Immature natural killer cell (primary cell): ENCODE results near the gene SYT17. TPM values are rescaled to one million over a fixed set of nuclear protein-coding genes. Genes with fewer than 3 reads are reported as not detected.

Experiments
- DNase-seq, 3 donors: peaks; one replicate each; pipeline ENCODE4 v3.0.0; 2022; ENCODE audit warnings: mixed read lengths in 1 of 3
- H3K27ac Mint-ChIP-seq, 6 donors: one replicate each; pipeline ENCODE4 v1.8.0; 2020; ENCODE audit warnings: mixed read lengths in 6 of 6, mild to moderate bottlenecking in 5 of 6, inconsistent platforms in 4 of 6, moderate library complexity in 3 of 6
- H3K27me3 Mint-ChIP-seq, 3 donors: one replicate each; pipeline ENCODE4 v1.8.0; 2020 to 2021; ENCODE audit warnings: low read depth in 3 of 3, mild to moderate bottlenecking in 3 of 3, mixed read lengths in 3 of 3, moderate library complexity in 3 of 3, inconsistent platforms in 1 of 3
- H3K36me3 Mint-ChIP-seq, 3 donors: one replicate each; pipeline ENCODE4 v1.8.0; 2020; ENCODE audit warnings: mixed read lengths in 3 of 3, inconsistent platforms in 2 of 3, mild to moderate bottlenecking in 2 of 3
- H3K4me1 Mint-ChIP-seq, 2 donors: one replicate each; pipeline ENCODE4 v1.8.0; 2020; ENCODE audit warnings: inconsistent platforms in 2 of 2, mild to moderate bottlenecking in 2 of 2, mixed read lengths in 2 of 2, moderate library complexity in 1 of 2
- H3K4me3 Mint-ChIP-seq, 5 donors: one replicate each; pipeline ENCODE4 v1.8.0; 2020; ENCODE audit warnings: mild to moderate bottlenecking in 5 of 5, mixed read lengths in 5 of 5, inconsistent platforms in 3 of 5, moderate library complexity in 3 of 5
- H3K9me3 Mint-ChIP-seq, 6 donors: one replicate each; pipeline ENCODE4 v1.8.0; 2020; ENCODE audit warnings: mild to moderate bottlenecking in 6 of 6, mixed read lengths in 6 of 6, inconsistent platforms in 4 of 6, moderate library complexity in 3 of 6
- polyA plus RNA-seq, 3 donors: library from polyadenylated mRNA; unstranded; fragments of 300-500 nt; fragmentation: Illumina TruSeq; gene quantifications; one replicate each; pipeline ENCODE4 v1.2.3, GENCODE V29; 2021

The SYT17 gene
- polyA plus RNA-seq, 3 donors from 2014 or later: not detected

DNA sequence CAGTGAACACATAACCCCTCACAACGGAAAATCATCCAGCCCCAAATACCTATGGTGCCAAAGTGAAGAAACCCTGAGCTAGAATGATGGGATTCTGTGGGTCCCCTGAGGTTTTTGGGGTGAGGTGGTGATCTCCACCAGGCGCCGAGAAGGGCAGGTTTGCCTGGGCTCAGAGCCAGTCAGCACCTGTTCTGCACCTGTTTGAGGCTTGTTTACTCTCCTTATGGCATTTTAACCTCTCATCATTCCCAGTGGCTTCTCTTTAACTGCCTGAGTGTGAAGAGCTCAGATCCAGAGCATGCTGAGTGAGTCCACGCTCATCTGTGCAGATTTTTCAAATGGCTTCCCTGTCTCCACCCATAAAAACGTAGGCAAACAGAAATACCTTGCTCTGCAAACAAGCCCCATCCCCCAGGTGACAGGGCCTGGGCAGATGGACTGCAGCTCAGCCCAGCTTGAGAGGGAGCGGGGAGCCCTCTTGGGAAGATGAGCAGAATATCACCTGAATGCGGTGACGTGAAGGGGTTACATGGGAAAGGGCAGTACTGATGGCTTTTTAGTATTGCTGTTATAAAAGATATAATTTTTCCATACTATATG lies 77.4 kb downstream of the SYT17 start:
- peaks cover 0 to 2% (median 0%) of the 10 kb centered on the region in 6 donors for H3K9me3 Mint-ChIP-seq
- no peak overlapping the region for H3K27ac Mint-ChIP-seq
- H3K4me1 Mint-ChIP-seq: no peaks in the 10 kb centered on the region
- peaks cover 0 to 3% (median 2%) of the 10 kb centered on the region in 3 donors for H3K27me3 Mint-ChIP-seq
- DNase-seq: no peak
- no peaks in the 10 kb centered on the region for H3K36me3 Mint-ChIP-seq
- no peak overlapping the region for H3K4me3 Mint-ChIP-seq

DNA sequence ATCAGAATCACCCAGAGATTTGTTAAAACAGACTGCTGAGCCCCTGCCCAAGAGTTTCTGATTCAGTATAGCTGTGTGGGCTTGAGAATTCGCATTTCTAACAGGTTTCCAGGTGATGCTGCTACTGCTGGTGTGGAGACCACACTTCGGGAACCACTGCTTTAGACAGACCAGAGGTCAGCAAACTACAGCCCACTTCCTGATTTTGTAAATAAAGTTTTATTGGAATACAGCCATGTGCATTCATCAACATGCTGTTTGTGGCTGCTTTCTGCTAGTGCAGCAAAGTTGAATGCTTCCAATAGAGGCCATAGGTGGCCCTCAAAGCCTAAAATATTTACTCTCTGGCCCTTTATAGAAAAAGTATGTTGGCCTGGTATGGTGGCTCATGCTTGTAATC lies 84.9 kb downstream of the SYT17 start:
- H3K9me3 Mint-ChIP-seq: peaks cover 0 to 2% (median 0%) of the 10 kb centered on the region in 6 donors

DNA sequence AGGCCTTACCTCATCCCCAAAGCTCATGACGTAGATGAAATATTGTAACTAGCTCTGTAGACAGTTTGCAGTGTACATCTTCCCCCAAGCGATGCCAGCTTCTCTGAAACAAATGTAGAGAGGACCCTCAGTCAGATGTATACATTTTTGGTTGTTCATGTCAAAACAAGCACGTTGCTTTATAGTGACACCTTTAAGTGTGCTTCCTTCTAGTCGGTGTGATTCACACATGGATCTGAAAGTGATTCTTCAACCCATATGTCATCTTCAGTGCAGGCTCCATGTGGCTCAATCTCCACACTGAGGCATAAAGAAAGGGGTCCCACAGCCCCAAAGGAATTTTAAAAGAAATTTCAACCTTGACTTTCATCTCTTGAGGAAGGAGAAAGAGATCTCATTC lies 86.6 kb downstream of the SYT17 start:
- Mint-ChIP-seq H3K9me3 (peaks cover 0 to 2% (median 0%) of the 10 kb centered on the region in 6 donors), H3K27me3 (peaks cover 2 to 4% (median 4%) of the 10 kb centered on the region in 3 donors), H3K4me3 (no peak overlapping the region), H3K4me1 (no peaks in the 10 kb centered on the region), H3K36me3 (no peaks in the 10 kb centered on the region), H3K27ac (no peak overlapping the region)
- no peak for DNase-seq

More for the DNA sequence above, 84.9 kb downstream of the SYT17 start:
- peaks cover 4 to 5% (median 4%) of the 10 kb centered on the region in 3 donors for H3K27me3 Mint-ChIP-seq
- no peaks in the 10 kb centered on the region for H3K4me1 Mint-ChIP-seq
- no peaks in the 10 kb centered on the region for H3K36me3 Mint-ChIP-seq
- no peak for DNase-seq
- H3K27ac Mint-ChIP-seq: no peak overlapping the region
- H3K4me3 Mint-ChIP-seq: no peak overlapping the region

DNA sequence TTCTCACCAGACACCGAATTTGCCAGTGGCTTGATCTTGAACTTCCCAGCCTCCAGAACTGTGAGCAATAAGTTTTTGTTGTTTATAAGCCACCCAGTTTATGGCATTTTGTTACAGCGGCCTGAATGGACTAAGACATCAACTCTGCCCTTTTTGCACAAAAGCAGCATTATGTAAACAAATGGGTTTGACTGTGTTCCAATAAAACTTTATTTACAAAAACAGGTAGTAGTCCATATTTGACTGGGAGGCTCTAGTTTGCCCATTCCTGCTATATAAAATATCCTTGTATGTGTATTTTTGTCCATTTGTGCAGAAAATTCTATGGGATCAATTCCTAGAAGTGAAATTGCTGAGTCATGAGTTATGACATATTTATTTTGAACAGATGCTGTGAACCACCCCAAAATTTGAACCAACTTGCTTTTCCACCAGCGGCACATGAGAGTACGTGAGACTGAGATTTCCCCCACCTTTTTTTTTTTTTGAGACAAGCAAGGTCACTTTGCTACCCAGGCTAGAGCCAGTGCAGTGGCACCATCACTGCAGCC lies 96.2 kb downstream of the SYT17 start:
- Mint-ChIP-seq H3K27me3 (peaks cover 0 to 2% (median 0%) of the 10 kb centered on the region in 3 donors), H3K9me3 (peaks cover 0 to 3% (median 0%) of the 10 kb centered on the region in 6 donors), H3K36me3 (no peaks in the 10 kb centered on the region), H3K27ac (no peak overlapping the region), H3K4me3 (no peak overlapping the region), H3K4me1 (no peaks in the 10 kb centered on the region)
- no peak for DNase-seq

DNA sequence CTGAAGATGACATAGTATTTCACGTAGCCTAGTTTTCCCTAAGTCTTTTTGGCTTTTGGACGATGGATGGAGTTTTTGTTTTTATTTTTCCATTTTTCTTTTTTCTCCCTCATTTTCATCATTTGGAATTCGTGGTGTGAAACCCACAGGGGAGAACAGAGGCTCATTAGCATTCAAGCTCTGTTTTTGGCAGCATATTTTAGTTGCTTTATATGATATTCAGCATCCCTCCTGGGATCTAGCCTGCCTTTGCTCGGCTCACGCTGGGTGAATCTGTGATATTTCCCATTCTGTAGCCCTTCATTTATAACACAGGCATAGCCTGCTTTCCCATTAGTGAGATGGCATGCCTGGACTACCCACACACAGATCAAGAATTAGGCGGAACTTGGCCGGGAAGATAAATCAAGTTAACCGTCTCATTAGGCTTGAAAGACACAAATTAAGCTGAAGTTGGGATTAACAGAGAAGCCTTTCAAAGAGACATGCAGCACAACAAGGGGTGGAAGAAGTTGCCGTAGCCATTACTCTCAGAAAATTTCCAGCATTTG lies 97.4 kb downstream of the SYT17 start:
- Mint-ChIP-seq H3K36me3 (no peaks in the 10 kb centered on the region), H3K27me3 (peaks cover 0 to 3% (median 0%) of the 10 kb centered on the region in 3 donors), H3K4me3 (no peak overlapping the region), H3K4me1 (no peaks in the 10 kb centered on the region), H3K27ac (no peak overlapping the region), H3K9me3 (peaks cover 0 to 5% (median 0%) of the 10 kb centered on the region in 6 donors)
- no peak for DNase-seq

DNA sequence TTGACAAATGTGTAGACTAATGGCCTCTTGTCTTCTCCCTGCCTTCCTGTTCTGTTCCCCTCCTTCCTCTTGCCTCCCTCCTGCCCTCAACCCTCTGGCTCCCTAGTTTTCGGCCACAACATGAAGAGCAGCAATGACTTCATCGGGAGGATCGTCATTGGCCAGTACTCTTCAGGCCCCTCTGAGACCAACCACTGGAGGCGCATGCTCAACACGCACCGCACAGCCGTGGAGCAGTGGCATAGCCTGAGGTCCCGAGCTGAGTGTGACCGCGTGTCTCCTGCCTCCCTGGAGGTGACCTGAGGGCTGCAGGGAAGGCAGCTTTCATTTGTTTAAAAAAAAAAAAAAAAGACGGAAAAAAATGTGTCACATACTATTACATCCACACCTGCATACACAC lies 98.7 kb downstream of the SYT17 start:
- Mint-ChIP-seq H3K27ac (no peak overlapping the region), H3K36me3 (no peaks in the 10 kb centered on the region), H3K9me3 (peaks cover 0 to 5% (median 0%) of the 10 kb centered on the region in 6 donors), H3K4me3 (no peak overlapping the region), H3K27me3 (peaks cover 0 to 6% (median 5%) of the 10 kb centered on the region in 3 donors), H3K4me1 (no peaks in the 10 kb centered on the region)
- DNase-seq: no peak

DNA sequence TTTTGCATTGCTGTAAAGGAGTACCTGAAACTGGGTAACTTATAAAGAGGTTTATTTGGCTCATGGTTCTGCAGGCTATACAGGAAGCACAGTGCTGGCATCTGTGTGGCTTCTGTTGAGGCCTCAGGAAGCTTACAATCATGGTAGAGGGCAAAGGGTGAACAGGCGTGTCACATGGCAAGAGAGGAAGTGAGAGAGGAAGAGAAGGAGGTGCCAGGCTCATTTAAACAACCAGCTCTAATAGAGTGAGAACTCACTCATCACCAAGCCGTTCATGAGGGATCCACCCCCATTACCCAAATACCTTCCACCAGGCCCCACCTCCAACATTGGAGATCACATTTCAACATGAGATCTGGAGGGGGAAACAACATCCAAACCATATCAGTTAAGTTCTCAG lies 101.1 kb downstream of the SYT17 start:
- Mint-ChIP-seq H3K36me3 (no peaks in the 10 kb centered on the region), H3K9me3 (peaks cover 0 to 5% (median 0%) of the 10 kb centered on the region in 6 donors), H3K4me3 (no peak overlapping the region), H3K27ac (no peak overlapping the region), H3K4me1 (no peaks in the 10 kb centered on the region), H3K27me3 (peaks cover 1 to 6% (median 5%) of the 10 kb centered on the region in 3 donors)
- no peak for DNase-seq

DNA sequence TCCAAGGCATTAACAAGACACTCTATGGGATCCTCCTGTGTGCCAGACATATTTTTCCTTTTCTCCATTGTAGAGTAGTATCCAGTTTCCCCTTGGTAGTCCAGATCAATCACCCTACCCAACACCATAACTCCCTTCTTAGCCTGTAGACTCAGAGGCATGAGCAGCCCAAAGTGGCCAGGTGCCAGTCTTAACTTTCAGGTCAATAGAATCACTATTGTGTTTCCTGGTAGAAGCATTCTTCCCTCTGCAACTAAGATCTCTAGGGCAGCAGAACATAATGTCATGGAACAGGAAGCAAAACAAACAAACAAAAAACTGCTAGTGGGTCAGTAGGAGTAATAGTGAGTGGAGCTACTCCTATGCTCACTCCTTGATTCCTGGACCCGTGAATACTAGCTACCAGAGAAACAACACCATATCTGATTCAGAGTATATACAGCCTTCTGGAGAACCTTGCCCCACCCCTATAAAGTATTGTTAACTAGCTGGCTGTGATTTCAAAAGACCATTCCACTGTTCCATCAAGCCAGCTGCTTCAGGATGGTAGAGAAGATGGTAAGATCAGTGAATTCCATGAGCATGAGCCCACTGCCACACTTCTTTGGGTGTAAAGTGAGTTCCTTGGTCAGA lies 106.2 kb downstream of the SYT17 start:
- Mint-ChIP-seq H3K9me3 (peaks cover 0 to 2% (median 0%) of the 10 kb centered on the region in 6 donors), H3K4me1 (no peaks in the 10 kb centered on the region), H3K27ac (no peak overlapping the region), H3K27me3 (peaks cover 4 to 8% (median 5%) of the 10 kb centered on the region in 3 donors), H3K36me3 (no peaks in the 10 kb centered on the region), H3K4me3 (no peak overlapping the region)
- no peak for DNase-seq

DNA sequence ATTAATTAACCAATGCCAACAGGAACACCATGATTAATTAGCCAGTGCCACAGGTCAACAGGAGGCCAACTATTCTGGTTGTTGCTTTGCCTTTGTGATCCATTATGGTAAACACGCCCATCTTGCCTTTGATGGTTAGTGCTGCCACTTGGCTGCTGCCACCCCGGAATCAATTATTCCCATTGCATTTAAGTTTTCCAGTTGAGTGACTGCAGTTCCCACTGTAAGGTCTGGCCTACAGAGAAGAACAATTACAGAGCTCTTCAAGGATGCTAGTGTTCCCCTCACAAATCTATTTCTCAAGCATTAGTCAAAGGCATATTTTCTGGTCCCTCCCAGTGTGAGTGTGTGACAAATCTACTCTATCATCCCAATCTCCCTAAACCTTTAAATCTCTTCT lies 110.4 kb downstream of the SYT17 start:
- peaks cover 2 to 4% (median 2%) of the 10 kb centered on the region in 3 donors for H3K27me3 Mint-ChIP-seq
- H3K9me3 Mint-ChIP-seq: no peaks in the 10 kb centered on the region
- no peak overlapping the region for H3K27ac Mint-ChIP-seq
- no peaks in the 10 kb centered on the region for H3K36me3 Mint-ChIP-seq
- DNase-seq: no peak
- H3K4me3 Mint-ChIP-seq: no peak overlapping the region
- no peaks in the 10 kb centered on the region for H3K4me1 Mint-ChIP-seq

DNA sequence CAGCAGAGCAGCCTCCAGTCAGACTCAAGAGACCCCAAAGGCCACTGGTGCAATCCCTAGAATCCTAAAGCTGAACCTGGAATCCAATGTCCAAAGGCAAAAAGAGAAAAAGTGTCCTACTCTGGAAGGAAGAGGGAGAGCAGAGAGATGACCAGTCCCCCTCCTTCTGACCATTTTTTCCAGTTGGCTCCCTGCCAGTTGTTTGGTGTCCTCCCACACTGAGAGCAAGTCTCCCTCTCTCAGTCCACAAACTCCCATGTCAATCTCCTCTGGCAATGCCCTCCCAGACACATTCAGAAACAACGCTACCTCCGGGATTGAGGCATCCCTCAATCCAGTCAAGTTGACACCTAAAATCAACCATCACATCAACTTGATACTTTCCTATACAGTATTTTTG lies 113.2 kb downstream of the SYT17 start:
- no peak for DNase-seq
- Mint-ChIP-seq H3K27ac (no peak overlapping the region), H3K27me3 (peaks cover 0 to 3% (median 0%) of the 10 kb centered on the region in 3 donors), H3K4me3 (no peak overlapping the region), H3K36me3 (no peaks in the 10 kb centered on the region), H3K4me1 (no peaks in the 10 kb centered on the region), H3K9me3 (peaks cover 0 to 2% (median 0%) of the 10 kb centered on the region in 6 donors)

DNA sequence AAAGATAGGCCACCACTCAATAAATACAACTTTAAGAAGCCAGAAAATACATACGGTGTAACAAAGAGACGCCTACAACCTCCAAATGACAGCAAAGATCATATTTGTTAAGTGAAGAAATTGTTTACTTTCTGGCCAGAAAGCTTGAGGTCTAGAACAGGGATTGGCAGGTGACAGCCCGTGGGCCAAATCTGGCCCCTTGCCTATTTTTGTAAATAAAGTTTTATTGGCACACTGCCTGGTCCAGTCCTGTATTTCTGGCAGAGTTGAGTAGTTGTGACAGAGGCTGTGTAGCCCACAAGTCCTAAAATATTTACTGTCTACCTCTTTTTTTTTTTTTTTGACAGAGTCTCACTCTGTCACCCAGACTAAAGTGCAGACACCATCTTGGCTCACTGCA lies 114.1 kb downstream of the SYT17 start:
- peaks cover 0 to 2% (median 0%) of the 10 kb centered on the region in 6 donors for H3K9me3 Mint-ChIP-seq
- no peak overlapping the region for H3K4me3 Mint-ChIP-seq
- H3K36me3 Mint-ChIP-seq: no peaks in the 10 kb centered on the region
- H3K4me1 Mint-ChIP-seq: no peaks in the 10 kb centered on the region
- H3K27me3 Mint-ChIP-seq: peaks cover 0 to 3% (median 2%) of the 10 kb centered on the region in 3 donors
- no peak overlapping the region for H3K27ac Mint-ChIP-seq
- no peak for DNase-seq

DNA sequence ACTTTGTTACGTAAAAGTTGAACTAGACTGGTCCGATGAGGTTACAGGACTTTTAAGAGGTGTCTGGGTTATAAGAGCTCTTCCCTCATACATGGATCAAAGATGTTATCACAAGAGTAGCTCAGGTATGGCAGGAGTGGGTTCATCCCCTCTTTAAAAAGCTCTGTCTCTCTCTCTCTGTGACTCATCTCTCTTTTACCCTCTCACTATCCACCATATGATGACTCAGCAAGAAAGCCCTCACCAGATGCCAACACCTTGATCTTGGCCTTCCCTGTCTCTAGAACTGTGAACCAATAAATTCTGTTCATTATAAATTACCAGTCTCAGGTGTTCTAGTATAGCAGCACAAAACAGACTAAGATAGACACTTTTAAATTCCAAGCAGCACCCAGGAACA lies 115.6 kb downstream of the SYT17 start:
- Mint-ChIP-seq H3K36me3 (no peaks in the 10 kb centered on the region), H3K9me3 (peaks cover 0 to 2% (median 0%) of the 10 kb centered on the region in 6 donors), H3K4me1 (no peaks in the 10 kb centered on the region), H3K4me3 (no peak overlapping the region), H3K27me3 (peaks cover 0 to 3% (median 3%) of the 10 kb centered on the region in 3 donors), H3K27ac (no peak overlapping the region)
- DNase-seq: no peak

DNA sequence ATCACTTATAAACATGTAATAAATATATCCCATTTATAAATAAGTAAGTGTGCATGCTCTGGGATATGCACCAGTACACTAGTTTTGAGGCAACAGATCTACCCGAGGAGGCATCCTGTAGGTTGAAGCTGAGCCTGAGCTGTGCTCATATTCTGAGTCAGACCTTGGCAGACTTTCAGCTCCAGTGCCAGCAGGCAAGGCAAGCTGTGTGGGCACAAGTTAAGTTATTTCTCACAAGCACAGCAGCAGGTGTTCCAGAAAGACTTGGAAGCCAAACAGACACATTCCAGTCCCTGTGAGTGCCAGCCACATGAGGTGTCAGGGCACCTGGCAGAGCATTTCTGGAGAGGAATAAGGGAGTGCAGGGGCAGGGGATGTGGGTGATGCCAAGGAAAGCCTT lies 116.2 kb downstream of the SYT17 start:
- H3K27ac Mint-ChIP-seq: no peak overlapping the region
- H3K36me3 Mint-ChIP-seq: no peaks in the 10 kb centered on the region
- DNase-seq: no peak
- H3K4me3 Mint-ChIP-seq: no peak overlapping the region
- H3K9me3 Mint-ChIP-seq: peaks cover 0 to 2% (median 0%) of the 10 kb centered on the region in 6 donors
- peaks cover 0 to 5% (median 3%) of the 10 kb centered on the region in 3 donors for H3K27me3 Mint-ChIP-seq
- H3K4me1 Mint-ChIP-seq: no peaks in the 10 kb centered on the region

DNA sequence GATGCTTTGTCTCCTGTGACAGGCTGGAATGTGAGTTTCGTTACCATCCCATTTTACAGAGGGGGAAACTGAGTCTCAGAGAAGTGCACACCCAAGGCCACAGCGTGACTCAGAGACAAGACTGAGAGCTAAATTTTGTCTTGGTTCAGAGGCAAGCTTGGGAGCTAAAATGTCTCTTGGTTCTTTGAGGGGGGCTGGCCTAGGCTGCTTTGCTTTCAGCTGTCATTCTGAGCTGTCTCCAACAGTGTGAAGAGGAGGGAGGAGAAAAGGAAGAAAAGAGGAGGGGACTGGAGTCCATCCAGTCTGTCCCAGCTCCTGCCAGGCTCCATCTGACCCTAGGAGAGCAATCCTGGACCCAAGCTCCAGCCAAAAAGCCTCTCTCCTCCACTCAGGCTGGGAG lies 117.4 kb downstream of the SYT17 start, which contains the start of gene CLEC19A:
CLEC19A (plus strand) TSS at position 301 of the 400 bp plus-strand sequence. CDS start 121 bp downstream, outside the sequence.
- no peak within 1 kb of the TSS for H3K27ac Mint-ChIP-seq
- no peaks in the 10 kb centered on the region for H3K36me3 Mint-ChIP-seq
- DNase-seq: no peak
- peaks cover 0 to 5% (median 4%) of the 10 kb centered on the region in 3 donors for H3K27me3 Mint-ChIP-seq
- no peaks in the 10 kb centered on the region for H3K4me1 Mint-ChIP-seq
- no peak within 1 kb of the TSS for H3K4me3 Mint-ChIP-seq
- H3K9me3 Mint-ChIP-seq: peaks cover 0 to 2% (median 0%) of the 10 kb centered on the region in 6 donors
